GM08714 (cell line): Measurements from ENCODE around the gene HSPB7.
"Not testable (repeated sequence)": the region's sequence is repeated elsewhere in the genome, so short reads cannot be mapped to it uniquely, and the experiment has no call there.

ENCODE experiments used
- H3K4me3 ChIP-seq: fragments of 200-500 bp; sonication (Bioruptor generic); 2 replicates; pipeline ENCODE4 v1.5.1; 2014; ENCODE audit warnings: mild to moderate bottlenecking, low read length, inconsistent platforms
- ZNF274 ChIP-seq: IDR thresholded peaks from 2 replicates; pipeline ENCODE4 v1.6.1; 2012; ENCODE audit warnings: mild to moderate bottlenecking, low read depth, low read length

Gene HSPB7

DNA sequence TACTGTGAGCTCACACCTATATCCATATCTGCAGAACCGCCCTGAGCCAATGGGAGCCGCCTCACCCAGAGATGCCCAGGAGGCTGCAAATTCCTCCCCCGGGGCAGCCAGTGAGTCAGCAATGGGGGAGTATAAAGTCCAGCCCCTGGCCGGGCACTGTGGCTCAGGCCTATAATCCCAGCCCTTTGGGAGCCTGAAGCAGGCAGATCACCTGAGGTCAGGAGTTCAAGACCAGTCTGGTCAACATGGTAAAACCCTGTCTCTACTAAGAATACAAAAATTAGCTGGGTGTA is 20.7 kb upstream of the HSPB7 start:
- H3K4me3 ChIP-seq = no peak overlapping the region
- no peak for TF ChIP-seq ZNF274

DNA sequence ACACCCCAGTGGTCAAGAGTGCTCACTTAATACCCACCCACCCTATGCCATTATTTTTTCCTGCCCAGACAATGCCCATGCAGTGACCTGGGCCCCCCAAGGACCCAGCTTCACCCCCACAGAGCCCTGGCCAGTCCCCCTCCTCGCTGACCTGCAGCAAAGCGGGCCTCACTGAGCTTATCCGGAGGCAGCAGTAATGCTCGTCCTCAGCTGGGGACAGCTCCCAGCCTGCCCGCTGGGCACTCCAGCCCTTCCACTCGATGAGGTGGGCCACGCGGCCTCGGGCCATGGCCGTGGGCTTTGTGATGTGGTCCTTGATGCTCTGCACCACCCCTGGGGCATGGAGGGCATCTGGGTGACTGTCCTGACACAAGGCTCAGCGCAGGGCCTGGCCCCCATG is 18.6 kb upstream of the HSPB7 start:
- H3K4me3 ChIP-seq = not testable (repeated sequence)

DNA sequence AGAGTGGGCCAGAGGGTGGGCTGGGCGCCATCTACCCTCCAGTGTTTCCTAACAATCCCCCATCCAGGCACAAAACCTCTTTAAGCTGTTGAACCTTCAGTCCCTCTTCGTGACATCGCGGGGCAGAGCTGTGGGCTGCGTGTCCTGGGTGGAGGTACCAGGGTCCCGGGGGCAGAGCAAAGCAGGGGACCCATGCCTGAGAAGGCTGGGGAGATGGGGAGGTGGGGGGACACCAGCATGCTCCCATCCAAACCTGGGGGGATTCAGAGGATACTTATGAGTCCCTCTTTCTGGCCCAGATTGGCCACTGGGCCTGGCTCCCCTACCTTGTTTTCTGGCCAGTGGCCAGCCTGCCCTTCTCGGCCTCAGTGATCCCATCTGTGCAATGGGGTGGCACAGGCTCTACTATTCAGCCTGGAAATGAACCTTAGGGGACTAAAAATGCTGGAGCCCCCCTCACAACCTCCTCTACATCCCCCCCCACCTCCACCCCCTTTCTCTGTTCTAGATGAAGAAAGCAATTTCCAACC is 15.3 kb upstream of the HSPB7 start:
- not testable (repeated sequence) for H3K4me3 ChIP-seq

GRCh38 chr1:16032388-16033102 is 14.7 kb upstream of the HSPB7 start:
- TF ChIP-seq ZNF274 = no peak
- H3K4me3 ChIP-seq = no peak overlapping the region

- H3K4me3 ChIP-seq = no peak overlapping the region
- no peak for TF ChIP-seq ZNF274
Measured at GRCh38 chr1:16031551-16031950, 13.7 kb upstream of the HSPB7 start.

- H3K4me3 ChIP-seq = no peak overlapping the region
- no peak for TF ChIP-seq ZNF274
Measured at GRCh38 chr1:16029288-16029687, 11.4 kb upstream of the HSPB7 start.

DNA sequence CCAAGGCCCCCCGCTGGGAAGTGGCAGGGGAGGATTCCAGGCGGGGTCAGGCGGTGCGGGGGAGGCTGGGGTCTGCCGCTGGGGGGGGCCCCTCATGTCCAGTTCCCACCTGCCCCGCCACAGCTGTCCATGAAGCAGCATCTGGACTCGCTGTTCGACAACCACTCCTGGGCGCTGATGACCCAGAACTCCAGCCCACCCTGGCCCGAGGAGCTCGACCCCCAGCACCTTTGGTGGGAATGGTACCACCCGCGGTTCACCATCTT is 11.1 kb upstream of the HSPB7 start:
- not testable (repeated sequence) for H3K4me3 ChIP-seq

- no peak overlapping the region for H3K4me3 ChIP-seq
- TF ChIP-seq ZNF274 = no peak
Measured at GRCh38 chr1:16028237-16029002, 10.6 kb upstream of the HSPB7 start.

DNA sequence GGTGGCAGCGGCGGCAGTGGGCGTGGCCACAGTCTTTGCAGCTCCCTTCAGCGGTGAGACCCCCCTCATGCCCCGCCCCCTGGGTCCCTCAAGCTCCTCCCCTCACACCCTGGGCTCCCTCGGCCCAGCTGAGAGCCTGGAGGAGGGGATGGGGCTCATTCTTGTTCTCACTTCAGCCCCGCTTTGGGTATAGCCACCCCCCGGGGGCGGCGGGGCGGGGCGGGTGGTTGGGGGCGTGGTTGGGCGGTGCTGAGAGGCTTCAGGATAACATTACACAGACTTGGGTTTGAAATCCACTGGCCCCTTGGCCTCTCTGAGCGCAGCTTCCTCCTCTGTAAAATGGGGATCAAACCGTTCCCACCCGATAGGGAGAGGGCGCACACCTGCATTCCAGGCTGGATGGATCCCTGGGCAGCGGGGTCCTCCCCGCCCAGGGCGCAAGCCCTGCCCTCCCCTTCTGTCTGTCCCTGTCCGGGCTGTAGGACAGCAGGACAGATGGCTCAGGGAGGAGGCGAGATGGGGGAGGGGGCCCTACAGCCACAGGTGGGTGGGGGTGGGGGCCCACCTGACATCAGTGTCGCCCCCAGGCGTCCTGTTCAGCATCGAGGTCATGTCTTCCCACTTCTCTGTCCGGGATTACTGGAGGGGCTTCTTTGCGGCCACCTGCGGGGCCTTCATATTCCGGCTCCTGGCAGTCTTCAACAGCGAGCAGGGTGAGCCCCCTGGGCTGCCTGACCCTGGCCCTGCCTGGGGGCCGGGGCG is 9.1 kb upstream of the HSPB7 start:
- TF ChIP-seq ZNF274 = no peak
- H3K4me3 ChIP-seq = no peak overlapping the region

- not testable (repeated sequence) for H3K4me3 ChIP-seq
Measured at GRCh38 chr1:16026302-16026701, 8.5 kb upstream of the HSPB7 start.

- H3K4me3 ChIP-seq = no peak overlapping the region
- TF ChIP-seq ZNF274 = no peak
Measured at GRCh38 chr1:16023050-16023653, 5.3 kb upstream of the HSPB7 start.

GRCh38 chr1:16022393-16022792 is 4.5 kb upstream of the HSPB7 start:
- TF ChIP-seq ZNF274 = no peak
- no peak overlapping the region for H3K4me3 ChIP-seq

- no peak within 1 kb of the TSS for H3K4me3 ChIP-seq
- TF ChIP-seq ZNF274 = no peak
Measured at GRCh38 chr1:16021681-16022080, 3.8 kb upstream of the HSPB7 start, which contains the start of gene CLCNKA. Gene CLCNKA (plus strand): TSS chr1:16022036. CDS start chr1:16022620, 584 bp downstream.

GRCh38 chr1:16020878-16021277 is 3.0 kb upstream of the HSPB7 start:
- not testable (repeated sequence) for H3K4me3 ChIP-seq

GRCh38 chr1:16020325-16020724 is 2.5 kb upstream of the HSPB7 start:
- no peak for TF ChIP-seq ZNF274
- no peak overlapping the region for H3K4me3 ChIP-seq
